ENCODE data around the gene ANKRD33B. TPM values are rescaled to one million over a fixed set of nuclear protein-coding genes. Genes with fewer than 3 reads are reported as not detected.
A peak's percentile ranks its signal among the peaks of the same experiment; 100 is the strongest.
"Not testable (repeated sequence)": the region's sequence is repeated elsewhere in the genome, so short reads cannot be mapped to it uniquely, and the experiment has no call there.

ANKRD33B gene
- total RNA-seq (4.4 TPM), polyA plus RNA-seq (4.7 TPM)

GRCh38 chr5:10563945-10564837 lies at the start of gene ANKRD33B:
Gene ANKRD33B (plus strand): TSS chr5:10564070. CDS start chr5:10564468, 398 bp downstream.
- peak within 1 kb of the TSS; percentile 62 for H3K27ac ChIP-seq (ENCODE audit: low read depth)
- no peak for DNase-seq (ENCODE audit: extremely low spot score)
- 1% methylated on average over 117 of the region's 119 CpGs for WGBS
- H3K36me3 ChIP-seq (ENCODE audit: insufficient read depth): no peaks in the 10 kb centered on the region
- peak within 1 kb of the TSS; percentile 88 for H3K4me3 ChIP-seq (ENCODE audit: low read depth, low read length)
- H3K4me1 ChIP-seq (ENCODE audit: insufficient read depth): peaks cover 1% of the 10 kb centered on the region

- not testable (repeated sequence) for H3K27ac ChIP-seq (ENCODE audit: low read depth); H3K4me1 ChIP-seq (ENCODE audit: insufficient read depth); H3K4me3 ChIP-seq (ENCODE audit: low read depth, low read length); DNase-seq (ENCODE audit: extremely low spot score); H3K36me3 ChIP-seq (ENCODE audit: insufficient read depth)
- WGBS: 89% methylated on average over 8 of the region's 8 CpGs
Observed at GRCh38 chr5:10514572-10514971, 49.3 kb upstream of the ANKRD33B start.

- DNase-seq (ENCODE audit: extremely low spot score): no peak
- no peak overlapping the region for H3K4me3 ChIP-seq (ENCODE audit: low read depth, low read length)
- no peak overlapping the region for H3K27ac ChIP-seq (ENCODE audit: low read depth)
- no peaks in the 10 kb centered on the region for H3K4me1 ChIP-seq (ENCODE audit: insufficient read depth)
- 91% methylated on average over 2 of the region's 2 CpGs for WGBS
- no peaks in the 10 kb centered on the region for H3K36me3 ChIP-seq (ENCODE audit: insufficient read depth)
Observed at GRCh38 chr5:10515492-10515891, 48.4 kb upstream of the ANKRD33B start.

- Histone ChIP-seq H3K4me3 (ENCODE audit: low read depth, low read length) (no peak overlapping the region), H3K36me3 (ENCODE audit: insufficient read depth) (no peaks in the 10 kb centered on the region), H3K4me1 (ENCODE audit: insufficient read depth) (no peaks in the 10 kb centered on the region), H3K27ac (ENCODE audit: low read depth) (no peak overlapping the region)
- 74% methylated on average over 2 of the region's 2 CpGs for WGBS
- no peak for DNase-seq (ENCODE audit: extremely low spot score)
Observed at GRCh38 chr5:10518347-10518746, 45.5 kb upstream of the ANKRD33B start.

- no peak overlapping the region for H3K27ac ChIP-seq (ENCODE audit: low read depth)
- WGBS: 89% methylated on average over 7 of the region's 7 CpGs
- H3K36me3 ChIP-seq (ENCODE audit: insufficient read depth): no peaks in the 10 kb centered on the region
- DNase-seq (ENCODE audit: extremely low spot score): no peak
- H3K4me3 ChIP-seq (ENCODE audit: low read depth, low read length): no peak overlapping the region
- no peaks in the 10 kb centered on the region for H3K4me1 ChIP-seq (ENCODE audit: insufficient read depth)
Observed at GRCh38 chr5:10519729-10520128, 44.1 kb upstream of the ANKRD33B start.

GRCh38 chr5:10520706-10521105 lies 43.2 kb upstream of the ANKRD33B start:
- DNase-seq (ENCODE audit: extremely low spot score): no peak

GRCh38 chr5:10521466-10522223 lies 42.2 kb upstream of the ANKRD33B start:
- no peak for DNase-seq (ENCODE audit: extremely low spot score)
- no peak overlapping the region for H3K4me3 ChIP-seq (ENCODE audit: low read depth, low read length)
- H3K36me3 ChIP-seq (ENCODE audit: insufficient read depth): no peaks in the 10 kb centered on the region
- no peaks in the 10 kb centered on the region for H3K4me1 ChIP-seq (ENCODE audit: insufficient read depth)
- no peak overlapping the region for H3K27ac ChIP-seq (ENCODE audit: low read depth)
- WGBS: 93% methylated on average over 14 of the region's 14 CpGs

More at GRCh38 chr5:10520706-10521105, 43.2 kb upstream of the ANKRD33B start:
- H3K4me3 ChIP-seq (ENCODE audit: low read depth, low read length): no peak overlapping the region
- WGBS: 71% methylated on average over 4 of the region's 4 CpGs
- no peak overlapping the region for H3K27ac ChIP-seq (ENCODE audit: low read depth)
- H3K4me1 ChIP-seq (ENCODE audit: insufficient read depth): no peaks in the 10 kb centered on the region
- no peaks in the 10 kb centered on the region for H3K36me3 ChIP-seq (ENCODE audit: insufficient read depth)

- Histone ChIP-seq H3K4me3 (ENCODE audit: low read depth, low read length) (no peak overlapping the region), H3K4me1 (ENCODE audit: insufficient read depth) (no peaks in the 10 kb centered on the region), H3K36me3 (ENCODE audit: insufficient read depth) (no peaks in the 10 kb centered on the region), H3K27ac (ENCODE audit: low read depth) (no peak overlapping the region)
- WGBS: 93% methylated on average over 4 of the region's 4 CpGs
- no peak for DNase-seq (ENCODE audit: extremely low spot score)
Observed at GRCh38 chr5:10522224-10522611, 41.7 kb upstream of the ANKRD33B start.

- DNase-seq (ENCODE audit: extremely low spot score): no peak
- Histone ChIP-seq H3K4me3 (ENCODE audit: low read depth, low read length) (no peak overlapping the region), H3K27ac (ENCODE audit: low read depth) (no peak overlapping the region), H3K4me1 (ENCODE audit: insufficient read depth) (no peaks in the 10 kb centered on the region), H3K36me3 (ENCODE audit: insufficient read depth) (no peaks in the 10 kb centered on the region)
- WGBS: 87% methylated on average over 19 of the region's 19 CpGs
Observed at GRCh38 chr5:10524376-10525123, 39.3 kb upstream of the ANKRD33B start.

GRCh38 chr5:10525124-10525495 lies 38.8 kb upstream of the ANKRD33B start:
- no peak overlapping the region for H3K4me3 ChIP-seq (ENCODE audit: low read depth, low read length)
- DNase-seq (ENCODE audit: extremely low spot score): no peak

GRCh38 chr5:10527281-10527950 lies 36.5 kb upstream of the ANKRD33B start:
- Histone ChIP-seq H3K4me3 (ENCODE audit: low read depth, low read length) (no peak overlapping the region), H3K36me3 (ENCODE audit: insufficient read depth) (no peaks in the 10 kb centered on the region), H3K27ac (ENCODE audit: low read depth) (no peak overlapping the region), H3K4me1 (ENCODE audit: insufficient read depth) (no peaks in the 10 kb centered on the region)
- WGBS: 58% methylated on average over 11 of the region's 11 CpGs
- DNase-seq (ENCODE audit: extremely low spot score): no peak

More at GRCh38 chr5:10525124-10525495, 38.8 kb upstream of the ANKRD33B start:
- Histone ChIP-seq H3K36me3 (ENCODE audit: insufficient read depth) (no peaks in the 10 kb centered on the region), H3K4me1 (ENCODE audit: insufficient read depth) (no peaks in the 10 kb centered on the region), H3K27ac (ENCODE audit: low read depth) (no peak overlapping the region)
- WGBS: 87% methylated on average over 4 of the region's 4 CpGs

GRCh38 chr5:10528056-10528816 lies 35.6 kb upstream of the ANKRD33B start:
- no peaks in the 10 kb centered on the region for H3K36me3 ChIP-seq (ENCODE audit: insufficient read depth)
- WGBS: 58% methylated on average over 9 of the region's 9 CpGs
- H3K4me1 ChIP-seq (ENCODE audit: insufficient read depth): no peaks in the 10 kb centered on the region
- DNase-seq (ENCODE audit: extremely low spot score): no peak
- no peak overlapping the region for H3K4me3 ChIP-seq (ENCODE audit: low read depth, low read length)
- no peak overlapping the region for H3K27ac ChIP-seq (ENCODE audit: low read depth)
